Mucosa of rectum (tissue), 2 donors: ENCODE results near the gene CDC42EP2.

Experiments used
- H3K27ac ChIP-seq, 2 donors: one replicate each; pipeline ENCODE4 v1.7.0; 2013; ENCODE audit warnings: inconsistent platforms in 2 of 2, low read depth in 2 of 2, low read length in 2 of 2
- H3K27me3 ChIP-seq, 2 donors: one replicate each; pipeline ENCODE4 v1.7.0; 2013; ENCODE audit warnings: low read length in 2 of 2; ENCODE audit not compliant: control insufficient read depth in 2 of 2, insufficient read depth in 2 of 2
- H3K36me3 ChIP-seq, 2 donors: one replicate each; pipeline ENCODE4 v1.7.0; 2013; ENCODE audit warnings: low read length in 2 of 2; ENCODE audit not compliant: control insufficient read depth in 2 of 2, insufficient read depth in 2 of 2
- H3K4me1 ChIP-seq, 2 donors: one replicate each; pipeline ENCODE4 v1.7.0; 2013; ENCODE audit warnings: low read length in 2 of 2, mild to moderate bottlenecking in 1 of 2; ENCODE audit not compliant: control insufficient read depth in 2 of 2, insufficient read depth in 2 of 2
- H3K4me3 ChIP-seq, 2 donors: one replicate each; pipeline ENCODE4 v1.7.0; 2013; ENCODE audit warnings: low read length in 2 of 2
- H3K9ac ChIP-seq, 2 donors: one replicate each; pipeline ENCODE4 v1.7.0; 2013; ENCODE audit warnings: low read length in 2 of 2, low read depth in 1 of 2, mild to moderate bottlenecking in 1 of 2
- H3K9me3 ChIP-seq, 2 donors: one replicate each; pipeline ENCODE4 v1.7.0; 2013; ENCODE audit warnings: low read length in 2 of 2; ENCODE audit not compliant: control insufficient read depth in 2 of 2
- donor health status: healthy.
- donor health status: Normal muscosa, but diverticular disease.

CDC42EP2 gene

DNA sequence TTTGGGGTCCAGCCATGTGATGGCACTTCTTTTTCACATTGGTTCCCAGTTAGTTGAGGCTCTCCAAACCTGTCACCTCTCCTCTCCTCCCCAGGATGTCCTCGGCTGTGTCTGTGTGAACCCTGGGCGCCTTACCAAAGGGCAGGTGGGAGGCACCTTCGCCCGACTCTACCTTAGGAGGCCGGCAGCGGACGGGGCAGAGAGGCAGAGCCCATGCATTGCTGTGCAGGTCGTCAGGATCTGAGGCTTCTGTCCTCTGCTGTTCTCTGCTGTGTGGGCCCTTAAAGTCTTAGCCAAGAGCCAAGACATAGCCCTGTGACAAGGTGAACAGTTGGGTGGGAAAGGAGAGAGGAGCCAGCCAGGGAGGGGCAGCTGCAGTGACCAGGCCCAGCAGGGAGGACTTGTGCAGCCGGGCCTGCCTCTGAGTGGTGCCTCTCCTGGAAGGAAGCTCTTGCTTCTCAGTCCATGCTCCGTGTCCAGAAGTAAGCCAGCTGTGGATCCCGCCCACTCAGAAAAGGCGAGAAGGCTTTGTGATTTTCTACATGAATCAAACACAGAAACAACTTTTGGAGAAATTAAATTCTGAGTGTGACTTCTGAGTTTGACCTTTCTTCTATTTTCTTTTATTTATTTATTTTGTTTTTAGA is 17.5 kb upstream of the CDC42EP2 start:
- no peak overlapping the region for H3K9ac ChIP-seq
- H3K27ac ChIP-seq, result peak overlapping the region; percentile 41 to 87
- H3K9me3 ChIP-seq, result no peaks in the 10 kb centered on the region
- no peak overlapping the region for H3K4me3 ChIP-seq
- peaks cover 13 to 31% of the 10 kb centered on the region in 2 donors for H3K4me1 ChIP-seq
- no peaks in the 10 kb centered on the region for H3K27me3 ChIP-seq
- H3K36me3 ChIP-seq, result peaks cover 12 to 21% of the 10 kb centered on the region in 2 donors

- Histone ChIP-seq H3K27ac (peak overlapping the region; percentile 84 to 87), H3K9me3 (no peaks in the 10 kb centered on the region), H3K4me1 (peaks cover 13 to 26% of the 10 kb centered on the region in 2 donors), H3K9ac (peak overlapping the region in 1 of 2 donors; percentile 20), H3K36me3 (peaks cover 12 to 21% of the 10 kb centered on the region in 2 donors), H3K4me3 (no peak overlapping the region), H3K27me3 (no peaks in the 10 kb centered on the region)
Measured at GRCh38 chr11:65298131-65298535, 16.5 kb upstream of the CDC42EP2 start.

GRCh38 chr11:65298655-65299179 is 15.9 kb upstream of the CDC42EP2 start:
- peaks cover 13 to 22% of the 10 kb centered on the region in 2 donors for H3K4me1 ChIP-seq
- H3K4me3 ChIP-seq, result no peak overlapping the region
- no peaks in the 10 kb centered on the region for H3K9me3 ChIP-seq
- no peak overlapping the region for H3K9ac ChIP-seq
- peak overlapping the region; percentile 84 to 87 for H3K27ac ChIP-seq
- peaks cover 12 to 21% of the 10 kb centered on the region in 2 donors for H3K36me3 ChIP-seq
- H3K27me3 ChIP-seq, result no peaks in the 10 kb centered on the region

GRCh38 chr11:65300621-65301275 is 13.9 kb upstream of the CDC42EP2 start:
- Histone ChIP-seq H3K27me3 (no peaks in the 10 kb centered on the region), H3K4me3 (no peak overlapping the region), H3K4me1 (peaks cover 17 to 18% of the 10 kb centered on the region in 2 donors), H3K9ac (no peak overlapping the region), H3K27ac (no peak overlapping the region), H3K36me3 (peaks cover 3 to 15% of the 10 kb centered on the region in 2 donors), H3K9me3 (no peaks in the 10 kb centered on the region)

- peaks cover 0 to 9% of the 10 kb centered on the region in 2 donors for H3K36me3 ChIP-seq
Measured at GRCh38 chr11:65301491-65302329, 13.0 kb upstream of the CDC42EP2 start.

DNA sequence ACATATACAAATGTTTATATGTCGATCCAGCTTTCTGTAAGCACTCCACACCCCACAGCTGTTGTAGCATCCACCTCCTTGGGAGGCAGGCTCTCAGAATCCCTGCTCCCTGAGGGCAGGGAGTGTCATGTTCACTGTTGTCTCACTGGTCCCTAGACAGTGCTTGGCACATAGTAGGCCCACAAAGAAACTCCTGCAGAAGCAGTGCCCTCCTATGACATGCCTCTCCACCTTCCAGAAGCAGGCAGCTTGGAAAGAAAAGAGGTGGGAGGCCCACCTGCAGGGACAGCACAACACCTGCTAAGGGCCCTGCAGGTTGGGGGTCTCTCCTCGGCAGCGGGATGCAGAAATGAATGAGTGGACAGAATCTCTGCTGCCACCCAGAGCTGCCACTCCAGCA is 11.1 kb upstream of the CDC42EP2 start:
- Histone ChIP-seq H3K9me3 (no peaks in the 10 kb centered on the region), H3K4me1 (peaks cover 19 to 21% of the 10 kb centered on the region in 2 donors), H3K36me3 (peaks cover 0 to 2% of the 10 kb centered on the region in 2 donors), H3K27me3 (no peaks in the 10 kb centered on the region), H3K9ac (no peak overlapping the region), H3K4me3 (no peak overlapping the region), H3K27ac (no peak overlapping the region)

More at GRCh38 chr11:65301491-65302329, 13.0 kb upstream of the CDC42EP2 start:
- H3K4me1 ChIP-seq, result peaks cover 20 to 24% of the 10 kb centered on the region in 2 donors
- no peak overlapping the region for H3K4me3 ChIP-seq
- peak overlapping the region in 1 of 2 donors; percentile 43 for H3K27ac ChIP-seq
- no peaks in the 10 kb centered on the region for H3K9me3 ChIP-seq
- H3K27me3 ChIP-seq, result no peaks in the 10 kb centered on the region
- H3K9ac ChIP-seq, result no peak overlapping the region

DNA sequence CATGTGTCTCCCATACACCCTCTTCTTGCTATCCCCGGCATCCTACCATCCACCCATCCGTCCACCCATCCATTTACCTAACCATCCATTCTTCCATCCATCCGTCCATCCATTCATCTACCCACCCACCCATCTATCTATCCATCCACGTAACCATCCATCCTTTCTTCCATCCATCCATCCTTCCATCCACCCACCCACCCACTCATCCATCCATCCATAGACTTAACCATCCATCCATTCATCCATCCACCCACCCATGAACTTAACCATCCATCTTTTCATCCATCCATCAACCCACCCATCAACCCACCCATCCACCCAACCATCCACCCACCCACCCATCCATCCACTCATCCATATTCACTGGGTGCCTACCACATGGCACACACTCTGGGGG is 10.6 kb upstream of the CDC42EP2 start:
- Histone ChIP-seq H3K36me3 (peaks cover 0 to 2% of the 10 kb centered on the region in 2 donors), H3K9ac (no peak overlapping the region), H3K27ac (no peak overlapping the region), H3K27me3 (no peaks in the 10 kb centered on the region), H3K4me3 (no peak overlapping the region), H3K4me1 (peaks cover 20 to 23% of the 10 kb centered on the region in 2 donors), H3K9me3 (no peaks in the 10 kb centered on the region)

DNA sequence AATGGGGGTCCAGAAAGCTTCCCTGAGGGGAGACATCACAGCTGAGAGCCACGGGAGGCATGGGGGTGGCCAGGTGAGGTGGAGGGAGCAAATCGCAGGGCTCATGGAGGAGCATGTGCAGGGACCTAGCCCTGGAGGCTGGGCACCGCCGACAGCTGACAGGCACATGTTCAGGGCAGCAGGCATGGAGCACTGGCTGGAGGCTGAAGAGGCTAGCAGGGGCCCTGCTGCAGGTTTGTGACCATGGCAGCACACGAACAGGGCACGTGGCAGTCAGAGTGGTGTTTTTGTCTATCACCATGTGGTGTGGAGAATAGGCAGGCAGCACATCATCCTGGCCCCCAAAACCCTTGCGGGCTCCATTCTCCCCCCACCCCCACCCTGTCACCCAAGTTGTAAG is 10.1 kb upstream of the CDC42EP2 start:
- Histone ChIP-seq H3K9me3 (no peaks in the 10 kb centered on the region), H3K27me3 (no peaks in the 10 kb centered on the region), H3K4me3 (no peak overlapping the region), H3K9ac (no peak overlapping the region), H3K27ac (peak overlapping the region in 1 of 2 donors; percentile 52), H3K36me3 (peaks cover 0 to 2% of the 10 kb centered on the region in 2 donors), H3K4me1 (peaks cover 19 to 21% of the 10 kb centered on the region in 2 donors)

DNA sequence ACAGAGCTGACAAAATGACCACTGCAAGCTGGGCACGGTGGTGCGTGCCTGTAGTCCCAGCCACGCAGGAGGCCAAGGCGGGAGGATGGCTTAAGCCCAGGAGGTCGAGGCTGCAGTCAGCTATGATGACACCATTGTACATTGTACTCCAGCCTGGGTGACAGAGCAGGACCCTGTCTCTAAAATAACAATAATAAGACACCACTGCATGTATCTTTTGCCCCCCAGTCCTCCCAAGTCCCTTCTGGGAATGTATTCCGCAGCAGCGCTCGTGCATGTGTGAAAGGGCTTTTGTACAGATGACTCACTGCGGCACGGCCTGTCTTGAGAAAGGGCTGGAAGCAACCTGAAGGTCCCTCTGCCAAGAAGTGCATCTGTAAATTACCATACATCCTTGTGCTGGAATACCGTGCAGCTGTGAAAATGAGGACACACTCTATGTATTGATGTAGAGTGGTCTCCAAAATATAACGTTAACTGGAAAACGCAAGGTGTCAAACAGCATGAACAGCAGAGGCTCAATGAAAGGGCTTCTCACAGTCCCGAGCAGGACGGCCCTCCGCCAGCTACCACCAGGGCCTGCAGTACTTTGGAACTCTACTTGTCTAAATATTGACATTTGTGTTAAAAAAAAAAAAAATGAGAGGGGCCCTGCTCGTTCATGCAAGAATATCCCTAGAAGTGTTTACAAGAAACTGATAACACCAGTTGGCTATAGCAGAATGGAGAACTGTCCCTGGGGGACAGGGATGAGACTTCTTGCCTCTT is 9.0 kb upstream of the CDC42EP2 start:
- Histone ChIP-seq H3K9ac (no peak overlapping the region), H3K9me3 (no peaks in the 10 kb centered on the region), H3K27ac (peak overlapping the region; percentile 42 to 52), H3K36me3 (peaks cover 0 to 2% of the 10 kb centered on the region in 2 donors), H3K27me3 (no peaks in the 10 kb centered on the region), H3K4me3 (no peak overlapping the region), H3K4me1 (peaks cover 19 to 23% of the 10 kb centered on the region in 2 donors)
